ENCODE measurements around the gene KRTAP19-8.

KRTAP19-8 gene

DNA sequence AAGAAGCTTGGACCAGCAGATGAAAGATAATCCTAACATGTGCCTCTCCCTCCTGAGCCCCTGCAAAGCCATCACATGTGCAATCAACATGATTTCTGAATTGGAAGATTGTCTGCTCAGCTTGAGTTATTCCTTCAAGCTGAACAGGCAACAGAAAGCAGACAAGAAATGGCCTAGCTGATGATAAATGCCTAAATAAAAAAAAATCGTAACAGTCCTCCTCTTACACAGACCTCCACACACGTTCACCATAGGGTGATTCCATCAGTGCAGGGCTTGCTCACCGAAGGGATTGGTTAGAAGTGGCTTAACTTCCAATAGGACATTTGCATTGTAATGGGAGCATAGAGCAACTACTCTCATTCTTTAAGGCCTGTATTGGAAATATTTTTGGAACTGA lies 14.6 kb downstream of the KRTAP19-8 start:
- Histone ChIP-seq H4K8ac (ENCODE audit: low read length) (no peak overlapping the region), H2AK5ac (ENCODE audit: low read length, severe bottlenecking) (no peak overlapping the region), H3K9ac (ENCODE audit: low read length) (no peak overlapping the region), H2AFZ (ENCODE audit: low read depth, low read length) (no peak overlapping the region), H3K27me3 (ENCODE audit: control insufficient read depth in 1 of 2, insufficient read depth in 1 of 2, low read length in 2 of 2) (no peaks in the 10 kb centered on the region), H4K91ac (ENCODE audit: low read length) (no peak overlapping the region), H2BK120ac (ENCODE audit: low read depth, low read length) (no peak overlapping the region), H3K4me1 (ENCODE audit: control insufficient read depth, insufficient read depth, low read depth, low read length) (no peaks in the 10 kb centered on the region), H3K36me3 (ENCODE audit: control insufficient read depth in 1 of 2, insufficient read depth in 2 of 2, low read depth in 1 of 2, low read length in 2 of 2) (no peaks in the 10 kb centered on the region), H3K9me3 (ENCODE audit: control insufficient read depth, low read length) (no peaks in the 10 kb centered on the region), H2BK12ac (ENCODE audit: low read length in 2 of 2) (no peak overlapping the region), H3K4me3 (ENCODE audit: insufficient read depth in 1 of 2, low read depth in 1 of 2, low read length in 2 of 2) (no peak overlapping the region), H2BK15ac (ENCODE audit: low read depth, poor library complexity, severe bottlenecking) (no peak overlapping the region), H3K23ac (ENCODE audit: low read length in 2 of 2) (no peak overlapping the region), H3K4me2 (ENCODE audit: low read length, poor library complexity, severe bottlenecking) (no peak overlapping the region), H3K79me1 (replicated peaks; ENCODE audit: low read length, poor library complexity, severe bottlenecking) (no peaks in the 10 kb centered on the region), H2BK5ac (ENCODE audit: low read depth, low read length, poor library complexity, severe bottlenecking) (no peak overlapping the region), H3K18ac (ENCODE audit: low read depth in 1 of 2, low read length in 2 of 2) (no peak overlapping the region), H3K14ac (ENCODE audit: low read length in 2 of 2) (no peak overlapping the region), H3K27ac (ENCODE audit: low read length, poor library complexity, severe bottlenecking) (no peak overlapping the region), H3K4ac (ENCODE audit: low read depth in 1 of 2, low read length in 2 of 2) (no peak overlapping the region)
- WGBS = 63% methylated on average over 2 of the region's 3 CpGs
- DNase-seq = no peak

DNA sequence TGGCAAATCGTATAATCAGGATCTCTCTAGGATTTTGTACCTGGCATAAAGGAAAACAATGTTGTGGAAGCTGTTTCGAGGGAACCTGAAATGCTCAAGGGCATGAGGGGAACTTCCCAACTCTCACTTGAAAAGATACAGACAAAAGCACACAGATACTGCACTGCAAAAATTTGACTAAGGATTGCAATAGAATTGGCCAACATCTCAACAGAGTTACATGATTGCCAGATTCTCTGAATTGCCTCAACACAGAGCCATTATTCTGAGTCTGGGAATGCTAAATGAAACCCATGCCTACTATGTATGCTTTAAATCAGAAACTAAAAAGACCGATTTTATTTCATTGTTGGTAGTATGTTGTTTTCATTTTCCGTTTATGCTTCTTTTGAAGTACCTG lies 16.0 kb downstream of the KRTAP19-8 start:
- no peak overlapping the region for H4K91ac ChIP-seq (ENCODE audit: low read length)

DNA sequence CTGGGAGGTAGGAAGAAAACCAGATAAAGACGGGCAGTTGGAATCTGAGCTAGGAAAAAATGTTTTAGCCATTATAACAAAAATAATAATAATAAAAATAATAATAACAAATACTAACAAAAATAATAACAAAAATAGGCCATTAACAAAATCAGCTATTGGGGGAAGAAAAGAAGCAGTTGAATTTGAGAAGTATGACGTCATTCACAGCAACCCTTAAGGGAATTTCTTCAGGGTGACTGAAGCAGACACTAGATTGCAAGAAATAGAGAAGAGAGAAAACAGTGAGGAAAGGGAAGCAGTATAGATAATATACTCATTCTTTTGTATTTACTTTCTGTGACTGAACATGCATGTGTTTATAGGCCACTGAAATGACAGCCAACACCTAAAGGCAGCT lies 20.0 kb downstream of the KRTAP19-8 start:
- no peaks in the 10 kb centered on the region for H3K36me3 ChIP-seq (ENCODE audit: control insufficient read depth in 1 of 2, insufficient read depth in 2 of 2, low read depth in 1 of 2, low read length in 2 of 2)

More for the DNA sequence above, 16.0 kb downstream of the KRTAP19-8 start:
- 48% methylated on average over 2 of the region's 4 CpGs for WGBS
- no peak overlapping the region for H3K4me2 ChIP-seq (ENCODE audit: low read length, poor library complexity, severe bottlenecking)
- no peaks in the 10 kb centered on the region for H3K4me1 ChIP-seq (ENCODE audit: control insufficient read depth, insufficient read depth, low read depth, low read length)
- no peak overlapping the region for H2BK15ac ChIP-seq (ENCODE audit: low read depth, poor library complexity, severe bottlenecking)
- H3K27ac ChIP-seq (ENCODE audit: low read length, poor library complexity, severe bottlenecking) = no peak overlapping the region
- no peak overlapping the region for H3K14ac ChIP-seq (ENCODE audit: low read length in 2 of 2)
- H3K4me3 ChIP-seq (ENCODE audit: insufficient read depth in 1 of 2, low read depth in 1 of 2, low read length in 2 of 2) = no peak overlapping the region
- H3K36me3 ChIP-seq (ENCODE audit: control insufficient read depth in 1 of 2, insufficient read depth in 2 of 2, low read depth in 1 of 2, low read length in 2 of 2) = no peaks in the 10 kb centered on the region
- DNase-seq = no peak
- H3K27me3 ChIP-seq (ENCODE audit: control insufficient read depth in 1 of 2, insufficient read depth in 1 of 2, low read length in 2 of 2) = no peaks in the 10 kb centered on the region
- H3K9ac ChIP-seq (ENCODE audit: low read length) = no peak overlapping the region
- H3K23ac ChIP-seq (ENCODE audit: low read length in 2 of 2) = no peak overlapping the region
- H2BK12ac ChIP-seq (ENCODE audit: low read length in 2 of 2) = no peak overlapping the region
- no peak overlapping the region for H3K18ac ChIP-seq (ENCODE audit: low read depth in 1 of 2, low read length in 2 of 2)
- H2AFZ ChIP-seq (ENCODE audit: low read depth, low read length) = no peak overlapping the region
- no peak overlapping the region for H2BK120ac ChIP-seq (ENCODE audit: low read depth, low read length)
- no peak overlapping the region for H3K4ac ChIP-seq (ENCODE audit: low read depth in 1 of 2, low read length in 2 of 2)
- H2BK5ac ChIP-seq (ENCODE audit: low read depth, low read length, poor library complexity, severe bottlenecking) = no peak overlapping the region
- H2AK5ac ChIP-seq (ENCODE audit: low read length, severe bottlenecking) = no peak overlapping the region
- no peaks in the 10 kb centered on the region for H3K79me1 ChIP-seq (replicated peaks; ENCODE audit: low read length, poor library complexity, severe bottlenecking)
- H4K8ac ChIP-seq (ENCODE audit: low read length) = no peak overlapping the region
- no peaks in the 10 kb centered on the region for H3K9me3 ChIP-seq (ENCODE audit: control insufficient read depth, low read length)

DNA sequence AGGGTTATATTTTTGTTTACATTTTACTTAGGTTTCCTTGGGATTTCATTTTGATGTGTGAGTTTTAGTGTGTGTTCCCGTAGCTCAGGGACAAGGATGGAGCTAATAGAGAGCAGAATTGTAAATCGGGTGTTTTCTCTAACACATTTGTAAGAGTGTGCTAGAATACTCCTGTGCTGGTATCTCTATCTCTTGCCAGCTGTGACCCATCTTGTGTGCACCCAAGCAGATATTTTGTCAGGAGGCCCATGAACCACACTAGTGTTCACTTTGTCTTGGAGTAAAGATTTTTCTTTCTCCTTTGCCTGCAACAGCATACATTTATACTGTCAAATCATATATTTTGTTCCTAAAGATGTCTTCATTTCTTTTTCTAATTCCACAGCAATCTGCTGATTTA lies 23.4 kb downstream of the KRTAP19-8 start:
- no peak overlapping the region for H3K4ac ChIP-seq (ENCODE audit: low read depth in 1 of 2, low read length in 2 of 2)
- H2BK12ac ChIP-seq (ENCODE audit: low read length in 2 of 2) = no peak overlapping the region
- no peaks in the 10 kb centered on the region for H3K79me1 ChIP-seq (replicated peaks; ENCODE audit: low read length, poor library complexity, severe bottlenecking)
- H3K9me3 ChIP-seq (ENCODE audit: control insufficient read depth, low read length) = no peaks in the 10 kb centered on the region
- no peak overlapping the region for H3K4me3 ChIP-seq (ENCODE audit: insufficient read depth in 1 of 2, low read depth in 1 of 2, low read length in 2 of 2)
- DNase-seq = no peak
- no peak overlapping the region for H2AFZ ChIP-seq (ENCODE audit: low read depth, low read length)
- H3K4me1 ChIP-seq (ENCODE audit: control insufficient read depth, insufficient read depth, low read depth, low read length) = no peaks in the 10 kb centered on the region
- 56% methylated on average over 2 of the region's 2 CpGs for WGBS
- H3K27me3 ChIP-seq (ENCODE audit: control insufficient read depth in 1 of 2, insufficient read depth in 1 of 2, low read length in 2 of 2) = no peaks in the 10 kb centered on the region
- no peak overlapping the region for H2BK120ac ChIP-seq (ENCODE audit: low read depth, low read length)
- H3K18ac ChIP-seq (ENCODE audit: low read depth in 1 of 2, low read length in 2 of 2) = no peak overlapping the region
- H2BK5ac ChIP-seq (ENCODE audit: low read depth, low read length, poor library complexity, severe bottlenecking) = no peak overlapping the region
- H3K23ac ChIP-seq (ENCODE audit: low read length in 2 of 2) = no peak overlapping the region
- no peak overlapping the region for H3K27ac ChIP-seq (ENCODE audit: low read length, poor library complexity, severe bottlenecking)
- no peak overlapping the region for H3K9ac ChIP-seq (ENCODE audit: low read length)
- H2AK5ac ChIP-seq (ENCODE audit: low read length, severe bottlenecking) = no peak overlapping the region
- no peak overlapping the region for H2BK15ac ChIP-seq (ENCODE audit: low read depth, poor library complexity, severe bottlenecking)
- H4K8ac ChIP-seq (ENCODE audit: low read length) = no peak overlapping the region
- no peaks in the 10 kb centered on the region for H3K36me3 ChIP-seq (ENCODE audit: control insufficient read depth in 1 of 2, insufficient read depth in 2 of 2, low read depth in 1 of 2, low read length in 2 of 2)
- no peak overlapping the region for H3K14ac ChIP-seq (ENCODE audit: low read length in 2 of 2)
- H3K4me2 ChIP-seq (ENCODE audit: low read length, poor library complexity, severe bottlenecking) = no peak overlapping the region
- no peak overlapping the region for H4K91ac ChIP-seq (ENCODE audit: low read length)

More for the DNA sequence above, 20.0 kb downstream of the KRTAP19-8 start:
- Histone ChIP-seq H2BK12ac (ENCODE audit: low read length in 2 of 2) (no peak overlapping the region), H2BK15ac (ENCODE audit: low read depth, poor library complexity, severe bottlenecking) (no peak overlapping the region), H3K9me3 (ENCODE audit: control insufficient read depth, low read length) (no peaks in the 10 kb centered on the region), H3K4me1 (ENCODE audit: control insufficient read depth, insufficient read depth, low read depth, low read length) (no peaks in the 10 kb centered on the region), H3K4me2 (ENCODE audit: low read length, poor library complexity, severe bottlenecking) (no peak overlapping the region), H4K8ac (ENCODE audit: low read length) (no peak overlapping the region), H3K4me3 (ENCODE audit: insufficient read depth in 1 of 2, low read depth in 1 of 2, low read length in 2 of 2) (no peak overlapping the region), H2BK5ac (ENCODE audit: low read depth, low read length, poor library complexity, severe bottlenecking) (no peak overlapping the region), H3K14ac (ENCODE audit: low read length in 2 of 2) (no peak overlapping the region), H3K4ac (ENCODE audit: low read depth in 1 of 2, low read length in 2 of 2) (no peak overlapping the region), H2AFZ (ENCODE audit: low read depth, low read length) (no peak overlapping the region), H3K23ac (ENCODE audit: low read length in 2 of 2) (no peak overlapping the region), H3K9ac (ENCODE audit: low read length) (no peak overlapping the region), H3K27ac (ENCODE audit: low read length, poor library complexity, severe bottlenecking) (no peak overlapping the region), H3K79me1 (replicated peaks; ENCODE audit: low read length, poor library complexity, severe bottlenecking) (no peaks in the 10 kb centered on the region), H3K18ac (ENCODE audit: low read depth in 1 of 2, low read length in 2 of 2) (no peak overlapping the region), H3K27me3 (ENCODE audit: control insufficient read depth in 1 of 2, insufficient read depth in 1 of 2, low read length in 2 of 2) (no peaks in the 10 kb centered on the region), H4K91ac (ENCODE audit: low read length) (no peak overlapping the region), H2AK5ac (ENCODE audit: low read length, severe bottlenecking) (no peak overlapping the region), H2BK120ac (ENCODE audit: low read depth, low read length) (no peak overlapping the region)
- no peak for DNase-seq
- WGBS = 53% methylated on average over 1 of the region's 2 CpGs

Measured in mesenchymal stem cell (in vitro differentiated cells and primary cell).